ENCODE results near the gene RBMS1. TPM values are rescaled to one million over a fixed set of nuclear protein-coding genes. Genes with fewer than 3 reads are reported as not detected.

The RBMS1 gene
- total RNA-seq, 1 experiment from 2014 or later: 77.5 TPM

GRCh38 chr2:160505256-160505655, 11.6 kb upstream of the RBMS1 start:
- Histone ChIP-seq H2AFZ (ENCODE audit: low read length) (no peak overlapping the region), H4K20me1 (ENCODE audit: control insufficient read depth, insufficient read depth, insufficient read length) (no peaks in the 10 kb centered on the region), H3K23ac (ENCODE audit: insufficient read length, low read depth, low read length) (no peak overlapping the region), H3T11ph (ENCODE audit: low read length) (no peak overlapping the region), H4K5ac (ENCODE audit: insufficient read length, low read depth, low read length) (no peak overlapping the region), H3K56ac (ENCODE audit: insufficient read length, low read depth, low read length) (no peak overlapping the region), H2BK20ac (ENCODE audit: low read depth, low read length, poor library complexity, severe bottlenecking) (no peak overlapping the region), H3K18ac (ENCODE audit: insufficient read length, low read depth, low read length) (no peak overlapping the region), H2BK15ac (ENCODE audit: low read depth, low read length) (no peak overlapping the region), H3K79me2 (ENCODE audit: insufficient read depth, low read length) (no peaks in the 10 kb centered on the region), H3K9ac (ENCODE audit: extremely low read depth, insufficient read length, low read length) (no peak overlapping the region), H3K79me1 (ENCODE audit: insufficient read depth, low read depth, low read length, poor library complexity, severe bottlenecking) (no peaks in the 10 kb centered on the region), H3K27me3 (ENCODE audit: insufficient read depth, low read length) (no peaks in the 10 kb centered on the region), H3K4me1 (ENCODE audit: insufficient read depth, low read length) (no peaks in the 10 kb centered on the region), H3K4me2 (ENCODE audit: insufficient read depth, insufficient read length, low read length) (no peak overlapping the region), H4K8ac (replicated peaks; ENCODE audit: insufficient read length, low read depth, low read length) (no peak overlapping the region), H2BK5ac (ENCODE audit: insufficient read length, low read length) (no peak overlapping the region), H3K14ac (ENCODE audit: insufficient read depth, low read length) (no peak overlapping the region), H3K4ac (ENCODE audit: low read depth, low read length) (no peak overlapping the region), H3K23me2 (ENCODE audit: insufficient read length, low read depth, low read length, poor library complexity, severe bottlenecking) (no peaks in the 10 kb centered on the region), H2BK12ac (ENCODE audit: insufficient read length, low read depth, low read length) (no peak overlapping the region), H2BK120ac (ENCODE audit: low read depth, low read length, poor library complexity, severe bottlenecking) (no peak overlapping the region), H3K27ac (ENCODE audit: insufficient read length, low read depth, low read length) (no peak overlapping the region), H4K91ac (ENCODE audit: insufficient read length, low read depth, low read length) (no peak overlapping the region), H2AK5ac (ENCODE audit: insufficient read length, low read length) (no peak overlapping the region), H3K9me3 (ENCODE audit: control insufficient read depth, low read depth, low read length) (no peaks in the 10 kb centered on the region)
- Mint-ChIP-seq H3K27me3 (ENCODE audit: low read depth) (no peaks in the 10 kb centered on the region), H3K27ac (peak overlapping the region in 1 of 3 experiments; percentile 16; a peak in 1 of 7 replicates), H3K9me3 (no peaks in the 10 kb centered on the region), H3K4me3 (no peak overlapping the region), H3K36me3 (ENCODE audit: insufficient read depth in 1 of 3, low read depth in 3 of 3) (no peaks in the 10 kb centered on the region), H3K4me1 (no peaks in the 10 kb centered on the region)
- no peak for DNase-seq
- TF ChIP-seq CTCF (conservative IDR thresholded peaks at IDR 0.05): no peak
- WGBS (ENCODE audit: extremely low coverage, insufficient read length, low lambda C conversion rate): no CpG with 5 or more reads among the region's 5 CpGs

All from H9 (cell line).